Activated naive CD4-positive, alpha-beta T cell treated with Interleukin-2 at 50 U/mL for 16 hours (primary cell): ENCODE data around the gene THEM5.
"Not testable (repeated sequence)": the region's sequence is repeated elsewhere in the genome, so short reads cannot be mapped to it uniquely, and the experiment has no call there.

Source experiments
- DNase-seq: peaks from one replicate; pipeline ENCODE4 v3.0.0-alpha.2; 2020

Gene THEM5

GRCh38 chr1:151853411-151853943 lies at the start of gene THEM5:
Gene THEM5, minus strand, starts transcription at chr1:151853712. Its CDS starts 147 bp downstream, at chr1:151853565.
- DNase-seq, result no peak

- no peak for DNase-seq
Measured at GRCh38 chr1:151902858-151903257, 49.3 kb upstream of the THEM5 start.

- not testable (repeated sequence) for DNase-seq
Measured at GRCh38 chr1:151900804-151901203, 47.3 kb upstream of the THEM5 start.

GRCh38 chr1:151898519-151898991 lies 45.0 kb upstream of the THEM5 start:
- DNase-seq, result peak; percentile 42

- peak; percentile 9 for DNase-seq
Measured at GRCh38 chr1:151897991-151898431, 44.5 kb upstream of the THEM5 start.

- no peak for DNase-seq
Measured at GRCh38 chr1:151893176-151893924, 39.8 kb upstream of the THEM5 start.

- DNase-seq, result no peak
Measured at GRCh38 chr1:151892190-151892589, 38.7 kb upstream of the THEM5 start.

- no peak for DNase-seq
Measured at GRCh38 chr1:151891512-151891911, 38.0 kb upstream of the THEM5 start.

- DNase-seq, result no peak
Measured at GRCh38 chr1:151888972-151889570, 35.6 kb upstream of the THEM5 start.

GRCh38 chr1:151887028-151887427 lies 33.5 kb upstream of the THEM5 start:
- no peak for DNase-seq

- DNase-seq, result no peak
Measured at GRCh38 chr1:151885479-151885878, 32.0 kb upstream of the THEM5 start.

GRCh38 chr1:151884879-151885278 lies 31.4 kb upstream of the THEM5 start:
- not testable (repeated sequence) for DNase-seq

GRCh38 chr1:151884445-151884844 lies 30.9 kb upstream of the THEM5 start:
- DNase-seq, result not testable (repeated sequence)

GRCh38 chr1:151883898-151884297 lies 30.4 kb upstream of the THEM5 start:
- DNase-seq, result not testable (repeated sequence)

- not testable (repeated sequence) for DNase-seq
Measured at GRCh38 chr1:151882918-151883317, 29.4 kb upstream of the THEM5 start.

GRCh38 chr1:151882466-151882865 lies 29.0 kb upstream of the THEM5 start:
- no peak for DNase-seq

GRCh38 chr1:151881479-151881878 lies 28.0 kb upstream of the THEM5 start:
- no peak for DNase-seq

- no peak for DNase-seq
Measured at GRCh38 chr1:151875419-151876097, 22.0 kb upstream of the THEM5 start.

GRCh38 chr1:151872776-151873175 lies 19.3 kb upstream of the THEM5 start:
- DNase-seq, result not testable (repeated sequence)

GRCh38 chr1:151871284-151872030 lies 17.9 kb upstream of the THEM5 start:
- no peak for DNase-seq

- no peak for DNase-seq
Measured at GRCh38 chr1:151868486-151868885, 15.0 kb upstream of the THEM5 start.

- no peak for DNase-seq
Measured at GRCh38 chr1:151867765-151868411, 14.4 kb upstream of the THEM5 start.
